ENCODE measurements around the gene LCNL1.
A peak's percentile ranks its signal among the peaks of the same experiment; 100 is the strongest.

LCNL1 gene

GRCh38 chr9:136960212-136960937 lies 22.4 kb upstream of the LCNL1 start:
- DNase-seq, result no peak

- no peak for DNase-seq
Observed at GRCh38 chr9:136960938-136961275, 21.9 kb upstream of the LCNL1 start.

- no peak for DNase-seq
Observed at GRCh38 chr9:136961279-136962065, 21.3 kb upstream of the LCNL1 start.

GRCh38 chr9:136962163-136962562 lies 20.6 kb upstream of the LCNL1 start:
- DNase-seq, result no peak

GRCh38 chr9:136962701-136963248 lies 20.0 kb upstream of the LCNL1 start:
- no peak for DNase-seq

- no peak for DNase-seq
Observed at GRCh38 chr9:136963341-136963740, 19.5 kb upstream of the LCNL1 start.

- DNase-seq, result no peak
Observed at GRCh38 chr9:136963751-136964150, 19.0 kb upstream of the LCNL1 start.

GRCh38 chr9:136964171-136964689 lies 18.6 kb upstream of the LCNL1 start:
- no peak for DNase-seq

- DNase-seq, result no peak
Observed at GRCh38 chr9:136964833-136965422, 17.9 kb upstream of the LCNL1 start.

GRCh38 chr9:136965771-136966484 lies 16.9 kb upstream of the LCNL1 start:
- no peak for DNase-seq

GRCh38 chr9:136968333-136969127 lies 14.3 kb upstream of the LCNL1 start:
- no peak for DNase-seq

- no peak for DNase-seq
Observed at GRCh38 chr9:136969150-136969549, 13.6 kb upstream of the LCNL1 start.

GRCh38 chr9:136969774-136970173 lies 13.0 kb upstream of the LCNL1 start:
- DNase-seq, result no peak

GRCh38 chr9:136970361-136970760 lies 12.4 kb upstream of the LCNL1 start:
- no peak for DNase-seq

- no peak for DNase-seq
Observed at GRCh38 chr9:136971746-136972145, 11.0 kb upstream of the LCNL1 start.

- no peak for DNase-seq
Observed at GRCh38 chr9:136972335-136972734, 10.5 kb upstream of the LCNL1 start.

GRCh38 chr9:136972743-136973142 lies 10.1 kb upstream of the LCNL1 start:
- DNase-seq, result no peak

- DNase-seq, result no peak
Observed at GRCh38 chr9:136973618-136974617, 8.9 kb upstream of the LCNL1 start.

GRCh38 chr9:136974817-136975535 lies 7.8 kb upstream of the LCNL1 start:
- no peak for DNase-seq

GRCh38 chr9:136975644-136976043 lies 7.1 kb upstream of the LCNL1 start:
- peak; percentile 34 for DNase-seq
